ENCODE data around the gene SULT2B1.
A peak's percentile ranks its signal among the peaks of the same experiment; 100 is the strongest.
"Not testable (repeated sequence)": the region's sequence is repeated elsewhere in the genome, so short reads cannot be mapped to it uniquely, and the experiment has no call there.

The SULT2B1 gene

DNA sequence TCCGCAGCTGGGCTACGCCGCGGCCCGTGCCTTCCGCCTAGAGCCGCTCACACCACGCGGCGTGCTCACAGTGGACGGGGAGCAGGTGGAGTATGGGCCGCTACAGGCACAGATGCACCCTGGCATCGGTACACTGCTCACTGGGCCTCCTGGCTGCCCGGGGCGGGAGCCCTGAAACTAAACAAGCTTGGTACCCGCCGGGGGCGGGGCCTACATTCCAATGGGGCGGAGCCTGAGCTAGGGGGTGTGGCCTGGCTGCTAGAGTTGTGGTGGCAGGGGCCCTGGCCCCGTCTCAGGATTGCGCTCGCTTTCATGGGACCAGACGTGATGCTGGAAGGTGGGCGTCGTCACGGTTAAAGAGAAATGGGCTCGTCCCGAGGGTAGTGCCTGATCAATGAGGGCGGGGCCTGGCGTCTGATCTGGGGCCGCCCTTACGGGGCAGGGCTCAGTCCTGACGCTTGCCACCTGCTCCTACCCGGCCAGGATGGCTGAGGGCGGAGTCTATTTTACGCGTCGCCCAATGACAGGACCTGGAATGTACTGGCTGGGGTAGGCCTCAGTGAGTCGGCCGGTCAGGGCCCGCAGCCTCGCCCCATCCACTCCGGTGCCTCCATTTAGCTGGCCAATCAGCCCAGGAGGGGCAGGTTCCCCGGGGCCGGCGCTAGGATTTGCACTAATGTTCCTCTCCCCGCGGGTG lies 77.8 kb downstream of the SULT2B1 start:
- intact Hi-C loops (cut with DNase I): no loop called here
- DNase-seq: peak in 5 of 10 donors; percentile 43 to 93 (median 84)

DNA sequence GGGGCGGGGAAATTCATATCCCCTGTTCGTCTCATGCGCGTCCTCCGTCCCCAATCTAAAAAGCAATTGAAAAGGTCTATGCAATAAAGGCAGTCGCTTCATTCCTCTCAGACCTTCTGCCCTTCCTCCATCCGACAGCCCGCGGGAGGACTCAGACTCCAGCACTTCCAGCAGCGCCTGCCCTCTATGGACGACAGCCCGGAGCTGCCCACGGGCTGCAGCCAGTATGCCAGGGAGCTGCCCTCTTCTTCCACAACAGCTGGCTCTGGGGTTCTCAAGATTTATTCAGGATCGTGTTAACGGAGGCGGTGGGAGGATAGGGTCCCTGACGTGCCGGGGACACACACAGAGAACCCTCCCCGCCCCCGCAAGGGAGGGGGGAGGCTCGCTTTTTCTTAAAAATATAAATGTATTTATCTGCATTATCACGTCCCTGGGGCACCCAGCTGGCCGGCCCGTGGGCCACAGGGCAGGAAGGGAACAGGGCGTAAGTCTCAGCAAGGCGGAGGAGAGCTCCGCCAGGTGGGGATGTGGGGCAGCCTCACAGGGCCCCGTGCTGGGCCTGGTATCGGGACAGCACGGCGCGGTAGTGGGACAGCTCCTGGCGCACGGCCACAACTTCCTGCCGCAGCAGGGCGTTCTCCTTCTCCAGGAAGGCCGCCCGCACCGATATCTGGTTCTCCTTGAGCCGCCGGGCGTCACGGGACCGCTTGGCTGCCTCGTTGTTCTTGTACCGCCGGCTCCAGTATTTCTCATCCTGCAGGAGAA lies 78.5 kb downstream of the SULT2B1 start:
- intact Hi-C loops (cut with DNase I): no loop called here
- DNase-seq: peak in 2 of 10 donors; percentile 86 to 90

DNA sequence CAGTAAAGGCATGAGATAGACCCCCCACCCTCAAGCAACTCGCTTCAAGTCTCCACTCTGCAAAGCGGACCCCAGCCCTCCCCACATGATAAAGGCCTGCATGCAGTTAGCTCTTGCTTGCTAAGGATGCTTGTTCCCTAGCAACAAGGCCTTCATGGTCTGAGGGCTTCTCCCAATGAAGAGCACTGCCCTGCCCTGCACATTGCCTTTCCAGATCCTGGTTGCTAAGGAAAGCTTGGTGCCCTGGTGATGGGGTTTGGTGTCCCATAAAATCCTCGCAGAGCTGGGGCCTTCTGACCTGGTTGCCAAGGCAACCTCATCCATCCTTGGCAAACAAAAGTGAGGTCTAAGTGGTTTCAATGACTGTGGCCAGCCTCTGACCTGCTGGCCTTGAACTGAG lies 79.3 kb downstream of the SULT2B1 start:
- DNase-seq: no peak
- intact Hi-C loops (cut with DNase I): no loop called here

DNA sequence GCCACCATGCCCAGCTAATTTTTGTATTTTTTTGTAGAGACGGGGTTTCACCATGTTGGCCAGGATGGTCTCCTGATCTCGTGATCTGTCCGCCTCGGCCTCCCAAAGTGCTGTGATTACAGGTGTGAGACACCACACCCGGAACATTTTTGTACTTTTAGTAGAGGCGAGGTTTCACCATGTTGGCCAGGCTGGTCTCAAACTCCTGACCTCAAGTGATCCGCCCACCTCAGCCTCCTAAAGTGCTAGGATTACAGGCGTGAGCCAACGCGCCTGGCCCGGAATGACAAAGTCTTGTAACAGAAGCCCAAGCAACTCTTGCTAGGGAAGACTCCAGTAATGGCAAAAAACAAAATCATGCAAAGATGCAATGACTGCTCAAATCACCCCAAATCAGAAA lies 80.3 kb downstream of the SULT2B1 start:
- intact Hi-C loops (cut with DNase I): not testable (repeated sequence)

DNA sequence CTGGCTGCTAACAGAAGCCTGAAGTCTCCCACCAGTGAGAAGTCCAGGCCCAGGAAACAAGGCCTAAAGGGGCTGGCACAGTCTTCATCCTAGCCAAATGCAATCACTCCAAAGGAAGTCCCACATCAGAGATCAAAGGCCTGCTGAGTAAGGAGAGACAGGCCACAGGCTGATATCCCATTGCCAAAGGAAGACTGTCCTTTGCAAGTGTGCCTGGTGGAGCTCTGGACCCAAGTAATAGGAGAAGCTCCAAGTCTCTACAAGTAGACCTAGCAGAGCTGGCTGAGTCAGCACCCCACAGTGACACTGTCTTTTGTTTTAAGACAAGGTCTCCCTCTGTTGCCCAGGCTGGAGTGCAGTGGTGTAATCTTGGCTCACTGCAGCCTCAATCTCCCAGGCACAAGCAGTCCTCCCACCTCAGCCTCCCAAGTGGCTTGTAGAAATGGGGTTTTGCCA lies 80.7 kb downstream of the SULT2B1 start:
- no peak for DNase-seq
- intact Hi-C loops (cut with DNase I): no loop called here

More for the DNA sequence above, 80.3 kb downstream of the SULT2B1 start:
- not testable (repeated sequence) for DNase-seq

DNA sequence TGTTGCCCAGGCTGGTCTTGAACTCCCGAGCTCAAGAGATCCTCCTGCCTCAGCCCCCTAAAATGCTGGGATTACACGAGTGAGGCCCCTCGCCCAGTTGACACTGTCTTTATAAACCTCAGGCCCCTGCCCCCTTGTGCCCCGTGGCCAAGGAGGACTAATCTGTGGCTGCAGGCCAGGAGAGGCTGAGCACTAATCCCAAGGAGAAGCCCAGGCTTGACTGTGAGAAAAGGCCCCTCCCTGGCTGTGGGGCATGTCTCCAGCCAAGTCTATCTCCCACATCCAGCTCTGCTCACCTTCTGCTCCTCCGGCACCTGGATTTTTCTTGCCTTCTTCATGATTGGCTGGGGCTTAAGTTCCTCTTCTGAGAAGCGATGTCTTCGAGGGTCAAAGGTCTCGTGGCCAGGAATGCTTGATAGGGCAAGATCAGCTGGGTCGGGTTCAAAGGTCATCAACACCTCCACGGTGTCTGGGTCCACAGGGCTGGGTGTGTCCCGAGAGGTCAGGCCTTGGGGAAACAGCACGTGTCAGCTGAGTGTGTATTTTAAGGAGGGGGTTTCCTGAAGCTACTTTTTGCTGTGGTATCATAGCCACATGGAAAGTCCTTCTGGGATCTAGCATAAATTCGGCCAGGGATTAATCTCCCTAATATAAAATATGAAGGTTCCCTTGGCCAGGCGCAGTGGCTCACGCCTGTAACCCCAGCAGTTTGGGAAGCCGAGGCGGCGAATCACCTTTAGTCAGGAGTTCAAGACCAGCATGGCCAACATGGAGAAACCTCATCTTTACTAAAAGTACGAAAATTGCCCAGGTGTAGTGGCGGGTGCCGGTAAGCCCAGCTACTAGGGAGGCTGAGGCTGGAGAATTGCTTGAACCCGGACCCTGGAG lies 81.4 kb downstream of the SULT2B1 start:
- intact Hi-C loops (cut with DNase I): no loop called here
- no peak for DNase-seq

DNA sequence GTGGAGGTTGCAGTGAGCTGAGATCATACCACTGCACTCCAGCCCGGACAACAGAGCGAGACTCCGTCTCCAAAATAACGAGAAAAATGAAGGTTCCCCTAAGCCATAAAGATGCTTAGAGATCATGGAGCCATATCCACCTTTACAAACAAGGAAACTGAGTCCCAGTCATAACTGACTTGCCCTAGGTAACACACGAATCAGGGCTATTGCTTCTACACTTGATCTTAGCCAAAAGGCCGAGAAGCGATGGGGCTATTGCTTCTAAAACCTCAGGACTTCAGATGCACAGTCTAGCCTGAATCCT lies 82.0 kb downstream of the SULT2B1 start:
- DNase-seq: no peak
- intact Hi-C loops (cut with DNase I): no loop called here

DNA sequence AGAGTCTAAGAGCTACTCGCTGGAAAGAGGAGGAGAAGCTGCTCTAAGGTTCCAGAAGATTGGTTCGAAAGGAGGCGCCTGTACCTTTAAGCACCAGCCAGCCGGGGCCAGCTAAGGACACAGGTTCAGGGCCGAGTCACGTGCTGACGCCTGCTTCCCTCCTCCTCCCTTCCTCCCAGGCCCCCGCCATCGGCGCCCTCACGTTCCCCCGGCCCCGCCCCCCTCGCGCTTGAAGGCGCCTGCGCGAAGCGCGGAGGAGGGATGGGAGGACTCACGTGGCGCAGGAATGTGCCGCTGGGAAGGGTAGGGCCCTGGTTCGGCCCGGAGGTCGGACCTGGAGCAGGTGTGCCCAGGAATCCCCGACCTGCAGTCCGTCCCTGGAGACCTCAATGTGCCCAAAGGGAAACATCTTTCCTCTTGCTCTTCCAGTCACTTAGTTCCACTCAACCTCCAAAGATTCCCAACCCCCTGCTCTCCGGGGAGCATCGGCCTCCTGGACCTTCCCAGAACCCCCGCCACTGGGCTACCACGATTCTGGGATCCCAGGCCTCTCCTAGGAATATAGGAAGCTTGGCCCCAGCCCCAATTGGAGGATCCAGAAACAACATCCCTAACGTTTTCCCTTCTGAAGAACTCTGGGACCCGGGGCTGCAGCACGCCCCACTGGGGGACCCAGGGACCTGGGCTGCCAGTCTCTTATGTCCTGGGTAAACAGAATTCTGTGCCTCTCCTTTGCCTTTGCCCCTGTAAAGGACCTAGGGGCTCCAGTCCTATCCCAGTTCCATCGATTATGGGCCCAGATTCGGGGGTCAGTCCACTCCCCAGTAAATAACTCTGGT lies 82.7 kb downstream of the SULT2B1 start:
- intact Hi-C loops (cut with DNase I): no loop called here
- peak; percentile 87 to 99 (median 93) for DNase-seq

DNA sequence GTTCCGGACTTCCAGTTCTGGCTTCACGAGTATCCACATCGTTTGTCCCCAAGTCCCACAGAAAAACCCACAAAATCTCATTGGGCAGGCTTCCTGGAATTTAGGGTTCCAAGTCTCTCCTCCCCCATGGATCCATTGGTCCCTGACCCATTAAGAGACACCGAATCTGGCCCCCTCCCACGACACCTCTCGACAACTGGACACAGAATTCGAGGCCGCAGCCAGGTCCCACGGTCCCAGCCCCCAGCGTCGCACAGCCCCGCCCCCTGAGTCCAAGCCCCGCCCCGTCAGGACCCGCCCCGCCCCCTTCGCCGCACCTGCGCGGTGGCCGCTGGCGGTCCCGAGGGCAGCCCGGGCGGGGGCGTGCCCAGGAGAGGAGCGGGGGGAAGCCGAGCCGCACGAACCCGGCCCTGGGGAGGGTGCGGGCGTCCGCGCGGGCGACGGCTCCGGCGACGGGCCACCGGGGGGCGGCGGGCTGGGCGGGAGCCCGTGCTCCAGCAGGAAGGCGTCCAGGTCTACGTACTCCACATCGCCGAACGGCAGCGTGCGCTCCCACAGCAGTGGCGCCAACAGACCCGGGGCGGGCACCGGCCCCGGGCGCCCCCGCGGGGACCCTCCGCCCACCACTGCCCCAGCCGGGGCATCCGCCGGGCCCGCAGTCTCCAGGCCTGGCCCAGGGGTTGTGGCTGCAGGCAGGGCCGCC lies 83.4 kb downstream of the SULT2B1 start:
- intact Hi-C loops (cut with DNase I): no loop called here
- peak in 7 of 10 donors; percentile 50 to 93 (median 61) for DNase-seq

DNA sequence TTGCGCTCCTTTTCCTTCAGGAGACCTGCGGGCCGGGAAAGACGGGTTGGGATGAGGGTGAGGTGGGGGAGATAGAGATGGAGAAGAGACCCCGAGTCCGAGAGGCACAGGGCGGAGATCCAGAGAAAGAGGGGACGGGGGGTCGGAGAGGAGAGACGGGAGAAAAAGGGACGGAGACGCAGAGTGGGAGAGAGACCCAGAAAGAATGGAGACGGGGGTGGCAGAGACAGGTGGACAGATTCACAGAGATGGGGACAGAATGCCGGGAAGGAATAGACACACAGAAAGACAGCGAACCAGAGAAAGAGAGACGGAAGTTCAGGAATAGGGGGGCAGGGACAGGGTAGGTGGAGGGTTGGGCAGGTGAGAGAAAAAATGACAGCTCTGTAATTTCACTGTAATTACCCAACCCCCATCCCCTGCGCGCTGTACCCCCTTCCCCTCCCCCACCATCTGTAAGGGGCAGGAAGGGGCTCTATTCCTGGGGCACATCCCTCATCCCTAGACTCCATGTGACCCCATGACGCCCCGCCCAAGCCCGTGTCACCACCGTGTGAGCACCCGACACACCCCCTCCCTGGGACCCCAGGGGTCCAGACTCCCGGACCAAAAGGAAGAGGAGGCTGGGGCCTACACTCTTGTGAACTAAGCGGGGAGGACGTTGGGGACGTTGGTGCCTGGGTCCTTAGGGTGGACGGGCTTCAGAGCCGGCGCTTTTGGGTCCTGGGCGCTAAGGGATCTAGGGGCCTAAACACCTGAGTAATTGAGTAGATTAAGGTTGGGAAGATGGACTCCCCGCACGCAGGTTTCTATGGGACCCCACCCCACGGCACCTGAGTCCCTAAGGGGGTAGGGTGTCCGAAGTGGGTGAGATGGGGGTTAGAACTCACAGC lies 84.2 kb downstream of the SULT2B1 start:
- DNase-seq: peak in 3 of 10 donors; percentile 48 to 90 (median 67)

DNA sequence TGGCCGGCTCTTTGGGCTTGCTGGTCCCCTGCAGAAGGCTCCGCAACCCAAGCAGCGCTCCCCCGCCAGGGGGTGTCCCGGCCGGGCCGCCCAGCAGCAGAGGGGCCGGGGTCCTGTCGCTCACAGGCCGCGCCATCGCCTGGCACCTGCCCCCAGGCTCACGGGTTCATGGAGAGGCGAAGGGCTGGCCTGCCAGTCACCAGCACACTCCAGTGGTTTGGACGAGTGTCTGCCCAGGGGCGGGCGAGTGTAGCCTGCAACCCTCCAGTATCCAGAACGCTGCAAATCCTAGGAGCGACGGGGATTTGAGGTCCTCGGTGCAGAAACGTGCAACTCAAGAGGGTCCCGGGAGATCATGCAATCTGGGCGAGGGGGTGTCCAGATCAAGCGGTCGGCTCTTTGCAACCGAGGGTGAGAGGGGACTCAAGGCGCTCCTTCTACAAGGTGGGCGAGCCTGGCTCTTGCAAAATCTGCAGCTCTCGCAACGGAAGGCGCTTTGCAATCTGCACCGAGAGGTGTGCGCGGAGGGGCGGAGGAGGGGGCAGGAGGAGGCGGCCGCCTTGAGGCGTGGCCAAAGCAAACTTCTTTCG lies 85.0 kb downstream of the SULT2B1 start, which contains the start of gene DBP:
DBP (minus strand) TSS at position 521 of the 590 bp plus-strand sequence; CDS start at position 136, 385 bp downstream.
- intact Hi-C loops (cut with DNase I): no loop called here
- peak in 3 of 10 donors; percentile 46 to 93 (median 79) for DNase-seq

More for the DNA sequence above, 84.2 kb downstream of the SULT2B1 start:
- intact Hi-C loops (cut with DNase I): no loop called here

DNA sequence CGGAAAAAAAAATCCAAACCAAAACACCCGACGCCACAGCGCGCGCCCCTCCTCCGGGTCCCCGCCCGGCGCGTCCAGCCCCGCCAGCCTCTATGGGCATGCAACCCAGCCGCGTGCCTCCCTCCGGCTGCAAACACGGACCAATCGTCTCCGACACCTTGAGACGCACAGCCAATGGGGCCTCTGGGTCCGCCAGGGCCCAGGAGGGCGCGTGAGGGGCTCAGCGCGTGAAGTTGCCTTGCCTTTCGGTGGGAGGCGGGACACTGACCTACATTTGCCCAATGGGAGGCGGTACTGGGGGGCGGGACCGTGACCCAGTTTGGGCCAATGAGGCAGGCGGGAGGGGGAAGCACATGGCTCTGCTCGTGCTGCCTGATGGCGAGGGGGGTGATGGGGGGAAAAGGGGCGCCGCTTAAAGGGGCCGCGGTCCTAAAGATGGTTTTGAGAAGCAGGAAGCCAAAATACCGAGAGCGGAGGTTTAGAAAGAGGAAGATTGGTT lies 85.5 kb downstream of the SULT2B1 start:
- intact Hi-C loops (cut with DNase I): no loop called here
- DNase-seq: peak; percentile 97 to 100 (median 99)

DNA sequence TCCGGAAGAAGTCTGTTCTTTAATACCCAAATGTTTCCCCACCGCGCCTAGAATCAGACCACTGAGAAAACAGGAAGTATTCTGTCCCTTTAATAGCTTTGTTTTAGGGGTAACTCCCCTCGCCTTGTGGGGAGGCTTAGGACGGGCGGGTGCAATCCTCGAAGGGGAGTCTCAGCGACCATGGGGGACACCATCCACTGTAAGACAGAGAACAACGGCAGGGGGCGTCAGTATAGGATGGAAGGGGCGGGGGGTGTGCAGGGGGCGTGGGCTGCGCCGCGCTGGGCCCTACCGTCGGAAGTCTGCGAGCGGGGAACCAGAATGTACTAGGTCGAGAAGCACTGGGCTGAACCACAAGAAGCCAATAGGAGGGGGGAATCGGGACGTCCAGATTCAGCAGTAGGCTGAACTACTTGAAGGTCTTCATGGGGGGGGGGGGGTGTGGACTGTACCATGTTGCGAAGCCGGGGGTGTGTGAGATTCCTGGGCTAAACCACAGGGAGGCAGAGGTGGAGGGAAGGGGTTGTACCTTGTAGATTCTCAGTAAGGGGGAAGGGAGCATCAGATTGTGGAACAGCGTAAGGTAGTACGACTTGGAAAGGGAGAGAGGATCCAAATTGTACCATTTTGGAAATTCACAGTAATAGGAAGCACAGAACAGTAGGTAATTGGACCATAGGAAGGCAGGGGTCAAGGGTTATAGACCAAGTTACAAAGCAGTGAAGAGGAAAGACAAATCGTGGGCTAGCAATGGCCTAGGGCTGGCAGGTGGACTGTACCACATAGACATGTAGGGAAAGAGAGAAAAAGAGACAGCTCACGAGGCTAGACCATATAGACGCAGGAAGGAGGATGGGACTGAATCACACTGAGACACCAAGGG lies 86.2 kb downstream of the SULT2B1 start:
- intact Hi-C loops (cut with DNase I): no loop called here

DNA sequence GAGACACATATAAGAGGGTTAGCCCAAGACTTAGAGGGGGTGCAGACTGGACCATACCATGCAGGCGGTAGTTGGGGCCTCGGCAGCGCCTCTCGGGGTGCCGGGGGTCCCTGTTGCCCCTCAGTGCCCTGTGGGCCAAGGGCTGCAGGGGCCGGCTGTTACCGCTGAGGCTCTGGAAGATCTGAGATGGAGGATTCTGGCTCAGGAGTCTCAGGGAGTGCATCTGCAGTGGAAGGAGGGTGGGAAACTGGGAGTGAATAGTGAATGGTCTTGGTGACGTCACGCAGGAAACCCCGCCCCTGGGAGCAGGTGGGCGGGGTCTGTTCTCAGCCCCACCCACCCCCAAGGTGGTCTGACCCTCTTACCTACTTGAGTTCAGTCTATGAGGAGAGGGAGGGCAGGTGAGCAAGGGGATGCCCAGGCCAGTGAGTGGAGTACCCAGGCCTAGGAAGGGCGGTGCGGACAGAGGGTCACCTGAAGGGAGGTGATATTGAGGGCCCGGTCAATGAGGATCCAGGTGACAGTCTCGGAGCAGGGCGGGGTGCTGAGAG lies 86.9 kb downstream of the SULT2B1 start:
- DNase-seq: peak in 1 of 10 donors; percentile 61
- intact Hi-C loops (cut with DNase I): no loop called here

More for the DNA sequence above, 86.2 kb downstream of the SULT2B1 start:
- DNase-seq: peak; percentile 67 to 97 (median 78)

DNA sequence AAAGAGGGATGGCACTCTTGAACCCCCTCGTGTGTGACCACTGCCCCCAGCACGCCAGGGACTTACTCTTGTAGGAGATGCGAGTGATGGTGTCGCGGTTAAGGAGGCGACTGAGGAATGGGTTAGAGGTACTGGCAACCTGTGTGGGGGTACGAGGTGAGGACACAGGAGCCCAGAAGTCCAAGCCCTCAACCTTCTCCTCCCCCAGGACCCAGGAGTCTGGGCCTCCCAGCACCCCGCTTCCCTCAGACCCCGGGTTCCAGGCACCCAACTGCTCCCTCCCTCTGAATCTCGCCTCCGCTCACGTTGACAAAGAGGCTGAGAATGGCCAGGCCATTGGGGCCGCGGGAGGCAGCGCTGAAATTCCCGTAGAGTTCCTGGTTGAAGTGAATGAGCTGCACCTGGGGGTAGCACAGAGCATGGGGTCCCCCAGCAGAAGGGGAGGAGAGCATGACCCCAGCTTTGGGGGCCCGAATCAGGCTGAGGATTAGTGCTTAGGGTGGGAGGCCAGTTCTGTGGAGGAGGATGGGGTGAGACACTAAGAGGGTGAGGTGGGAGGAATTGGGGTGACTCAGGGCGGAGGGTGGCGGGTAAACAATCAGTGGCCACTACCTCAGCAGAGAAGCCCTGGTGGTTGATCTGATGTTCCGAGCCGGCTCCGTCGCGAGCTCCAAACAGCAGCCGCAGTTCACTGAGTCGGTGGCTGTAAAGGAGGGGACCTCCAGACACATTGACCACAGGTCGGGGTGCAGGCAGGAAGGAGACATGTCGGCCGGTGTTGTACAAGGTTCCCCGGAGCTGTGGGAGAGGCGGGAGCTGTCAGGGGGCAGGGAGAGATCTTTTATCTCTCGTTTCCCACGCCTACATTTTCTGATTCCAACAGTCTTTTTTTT lies 87.8 kb downstream of the SULT2B1 start:
- intact Hi-C loops (cut with DNase I): no loop called here
- DNase-seq: peak in 1 of 10 donors; percentile 77
